Measurements from ENCODE around the gene MEG3.

MEG3 gene

DNA sequence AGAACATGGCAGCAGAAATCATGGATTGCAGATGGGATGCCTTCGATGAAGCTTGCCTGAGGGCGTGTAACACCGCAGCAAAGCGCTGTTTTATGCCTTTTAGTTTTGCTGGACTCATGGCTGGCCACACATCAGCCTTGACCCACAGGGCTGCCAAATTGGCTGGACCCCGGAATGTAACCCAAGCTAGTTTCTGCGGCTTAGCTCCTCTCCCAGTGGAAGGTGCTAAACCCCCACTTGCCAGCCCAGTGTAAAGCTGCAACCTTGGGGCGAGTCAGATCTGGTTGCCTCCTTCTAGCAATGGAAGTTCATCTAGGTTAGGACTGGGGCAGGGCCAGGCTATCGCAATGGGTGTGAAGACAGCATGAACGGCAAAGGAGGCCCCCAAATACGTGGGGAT is 38.3 kb downstream of the MEG3 start:
- no peak for DNase-seq

- DNase-seq: no peak
Observed at GRCh38 chr14:100864960-100865681, 39.2 kb downstream of the MEG3 start.

GRCh38 chr14:100865682-100866591 is 40.0 kb downstream of the MEG3 start:
- DNase-seq: no peak

DNA sequence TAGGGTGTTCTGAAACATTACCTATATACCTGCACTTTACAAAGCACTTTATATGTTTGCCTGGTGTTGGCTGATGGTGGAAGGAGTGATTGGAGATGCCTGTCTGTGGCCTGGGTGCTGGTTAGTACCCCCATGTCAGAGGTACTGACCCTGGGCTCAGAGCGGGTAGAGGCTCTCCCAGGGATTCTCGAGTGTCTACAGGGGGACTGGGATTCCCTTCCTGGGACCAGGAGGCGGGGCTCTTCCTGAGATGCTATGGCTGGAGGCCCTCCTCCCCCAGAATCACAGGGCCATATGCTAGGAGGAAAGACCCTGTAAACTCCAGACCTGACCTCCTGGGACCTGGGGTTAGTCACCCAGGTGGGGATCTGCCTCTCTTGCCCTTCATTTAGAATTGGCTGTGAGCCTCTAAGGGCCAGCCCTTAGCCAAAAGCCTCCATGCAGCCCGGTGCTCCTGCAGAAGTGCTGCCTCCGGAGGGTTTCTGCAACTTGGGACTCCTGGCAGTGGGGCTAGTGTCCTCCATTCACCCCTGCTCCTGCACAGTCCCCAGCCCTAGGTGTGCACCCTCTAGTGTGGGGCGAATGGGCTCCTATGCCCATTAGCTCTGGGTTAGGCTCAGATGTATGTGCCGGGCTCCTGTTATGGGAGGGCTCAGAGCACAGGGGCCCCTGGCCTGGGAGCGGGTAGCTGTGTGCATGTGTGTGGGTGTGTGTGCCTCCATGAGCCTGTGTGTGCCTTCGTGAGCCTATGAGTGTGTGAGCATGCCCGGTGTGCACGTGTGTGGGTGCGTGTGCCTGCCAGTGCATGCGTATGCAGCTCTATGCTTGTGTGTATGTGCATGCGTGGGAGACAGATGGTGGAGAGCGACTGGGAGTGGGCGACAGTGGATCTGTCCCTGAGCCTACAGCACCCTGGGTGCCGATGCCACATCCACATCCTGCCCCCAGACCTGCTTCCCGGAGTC is 41.0 kb downstream of the MEG3 start:
- peak in 1 of 51 donors; percentile 52 for DNase-seq

DNA sequence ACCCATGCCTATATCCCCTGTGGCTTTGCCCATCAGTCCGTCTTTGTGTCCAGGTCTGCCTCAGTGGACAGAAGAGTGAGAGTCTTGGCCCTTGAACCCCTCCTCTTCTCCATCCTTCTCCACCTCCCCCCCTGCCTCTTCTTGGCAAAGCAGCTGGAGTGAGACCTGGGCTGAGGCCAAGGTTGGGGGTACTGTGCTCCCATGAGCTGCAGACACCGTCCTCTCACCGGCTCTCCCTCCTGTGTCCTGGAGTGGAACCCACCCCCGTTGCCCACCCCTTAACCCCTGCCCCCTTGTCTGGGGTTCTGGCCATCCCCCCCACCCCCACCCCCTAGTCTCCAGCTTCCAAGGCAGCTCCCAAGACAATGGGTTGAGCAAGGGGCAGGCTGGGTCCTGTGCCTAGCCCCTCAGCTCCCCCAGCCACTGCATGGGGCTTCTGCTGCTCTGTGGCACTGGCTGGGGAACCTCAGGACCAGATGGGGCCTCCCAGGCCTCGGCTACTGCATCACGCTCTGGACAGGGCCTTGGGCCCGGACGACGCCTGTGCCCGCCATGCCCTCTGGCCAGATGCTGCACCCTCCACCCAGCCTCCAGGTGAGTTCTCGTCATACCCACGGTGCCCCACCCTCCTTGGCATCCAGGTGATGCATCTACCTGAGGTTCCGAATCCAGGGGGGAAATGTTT is 41.9 kb downstream of the MEG3 start:
- no peak for DNase-seq

DNA sequence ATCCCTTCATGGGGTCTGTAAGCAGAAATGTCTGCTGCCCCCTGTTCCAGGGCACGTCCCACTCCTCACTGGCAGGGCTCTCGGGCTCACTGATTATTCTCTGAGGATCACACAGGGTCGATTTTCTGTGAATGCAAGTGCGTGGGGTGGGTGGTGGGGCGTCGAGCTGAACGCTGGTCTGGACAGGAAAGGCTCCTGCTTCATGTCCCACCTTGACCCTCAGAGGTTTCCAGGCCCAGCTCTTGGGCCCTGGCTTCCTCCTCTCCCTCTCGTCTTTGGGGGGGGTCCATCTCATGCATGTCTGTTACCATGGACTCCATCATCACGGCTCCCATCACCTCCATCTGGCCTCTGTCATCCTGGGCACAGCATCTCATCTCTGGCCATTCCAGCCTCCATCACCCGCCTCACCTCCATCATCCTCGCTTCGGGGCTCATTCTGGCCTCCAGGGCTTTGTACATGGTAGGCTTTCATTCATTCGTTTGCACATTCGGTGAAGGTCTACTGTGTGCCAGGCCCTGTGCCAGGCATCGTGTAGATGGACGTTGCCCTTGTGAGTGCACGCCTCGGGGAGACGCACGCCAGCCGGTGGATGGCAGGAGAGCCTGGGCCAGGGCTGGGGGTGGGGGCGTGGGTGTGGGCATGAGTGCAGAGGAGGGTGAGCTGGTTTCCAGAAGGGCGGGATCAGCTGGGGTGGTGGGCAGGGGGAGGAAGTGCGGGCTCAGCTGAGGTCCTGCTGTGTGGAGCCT is 42.9 kb downstream of the MEG3 start:
- DNase-seq: no peak

DNA sequence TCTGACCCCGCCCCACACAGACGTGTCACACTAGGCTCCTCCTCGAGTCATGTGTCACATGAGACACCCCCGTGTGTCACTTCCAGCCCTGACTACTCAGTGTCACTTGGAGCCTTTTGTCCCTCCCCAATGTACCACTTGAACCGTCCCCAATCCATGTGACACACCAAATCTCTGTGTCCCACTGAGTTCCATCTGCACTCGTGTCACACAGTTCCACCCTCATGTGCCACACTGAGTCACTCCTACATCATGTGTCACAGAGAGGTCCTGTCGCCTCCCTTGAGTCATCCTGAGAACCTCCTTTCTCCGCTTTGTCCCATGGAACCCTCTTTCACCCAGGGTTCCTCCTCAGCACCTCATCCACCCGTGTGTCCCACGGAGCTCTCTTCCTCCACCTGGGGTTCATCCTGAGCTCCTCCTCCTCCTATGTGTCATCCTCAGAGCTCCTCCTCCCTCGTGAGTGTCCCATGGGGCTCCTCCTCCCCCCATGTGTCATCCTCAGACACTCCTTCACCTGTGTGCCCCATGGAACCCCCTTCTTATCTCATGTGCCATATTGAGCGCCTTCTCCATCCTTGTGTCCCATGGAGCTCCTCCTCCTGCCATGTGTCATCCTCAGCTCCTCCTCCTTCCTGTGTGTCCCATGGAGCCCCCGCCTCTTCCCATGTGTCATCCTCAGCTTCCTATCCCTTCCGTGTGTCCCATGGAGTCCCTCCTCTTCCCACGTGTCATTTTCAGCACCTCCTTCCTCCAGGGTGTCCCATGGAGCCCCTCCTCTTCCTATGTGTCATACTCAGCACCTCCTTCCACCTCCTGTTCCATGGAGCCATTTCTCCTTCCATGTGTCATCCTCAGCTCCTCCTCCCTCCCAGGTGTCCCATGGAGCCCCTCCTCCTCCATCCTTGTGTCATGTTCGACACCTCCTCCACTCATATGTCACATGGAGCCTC is 45.6 kb downstream of the MEG3 start:
- no peak for DNase-seq

GRCh38 chr14:100872259-100873095 is 46.6 kb downstream of the MEG3 start:
- DNase-seq: no peak

DNA sequence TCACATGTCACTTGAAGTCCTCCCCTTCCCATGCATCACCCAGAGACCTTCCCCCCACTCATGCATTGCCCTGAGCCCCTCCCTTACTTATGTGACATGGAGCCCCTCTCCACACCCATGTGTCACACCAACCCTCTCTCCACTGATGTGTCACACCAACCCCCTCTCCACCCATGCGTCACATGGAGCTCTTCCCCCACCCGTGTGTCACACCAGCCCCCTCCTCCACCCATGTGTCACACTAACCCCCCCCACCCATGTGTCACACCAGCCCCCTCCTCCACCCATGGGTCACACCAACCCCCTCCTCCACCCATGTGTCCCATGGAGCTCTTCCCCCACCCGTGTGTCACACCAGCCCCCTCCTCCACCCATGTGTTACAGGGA is 47.2 kb downstream of the MEG3 start:
- DNase-seq: no peak

GRCh38 chr14:100874051-100874410 is 48.1 kb downstream of the MEG3 start:
- no peak for DNase-seq

- no peak for DNase-seq
Observed at GRCh38 chr14:100874411-100875091, 48.6 kb downstream of the MEG3 start.

- DNase-seq: no peak
Observed at GRCh38 chr14:100875126-100875525, 49.2 kb downstream of the MEG3 start.

DNA sequence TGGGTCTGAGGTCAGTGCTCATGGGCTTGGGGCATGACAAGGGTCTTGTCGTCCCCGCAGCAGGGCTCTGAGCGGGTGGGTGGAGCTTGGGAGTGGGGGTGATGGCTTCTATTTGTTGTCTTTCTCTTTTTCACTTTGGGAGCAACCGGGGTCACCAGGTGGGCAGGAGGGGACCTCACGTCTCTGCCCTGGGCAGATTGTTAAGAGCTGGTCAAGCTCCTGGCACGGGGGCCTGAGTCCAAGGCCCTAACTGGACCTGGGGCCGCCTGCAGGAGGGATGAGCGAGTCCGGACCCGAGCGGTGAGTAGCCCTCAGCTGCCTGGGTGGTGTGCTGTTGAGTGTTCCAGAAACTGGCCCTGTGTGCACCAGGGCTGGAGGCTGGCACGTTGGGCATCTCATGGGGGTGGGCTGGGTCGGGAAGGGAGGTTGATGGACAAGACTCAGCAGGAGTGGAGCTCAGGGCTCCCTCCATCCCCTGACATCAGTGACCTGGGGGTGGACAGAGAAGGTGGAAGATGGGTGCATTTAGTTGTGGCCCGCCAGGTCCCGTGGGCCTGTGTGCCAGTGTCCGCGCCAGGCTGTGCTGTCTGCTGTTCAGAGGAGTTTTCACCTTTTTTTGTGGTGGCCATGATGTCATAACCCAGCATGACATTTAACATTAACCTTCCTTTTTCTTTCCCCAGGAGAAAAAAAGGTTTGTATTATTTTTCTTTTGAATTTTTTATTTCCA is 50.1 kb downstream of the MEG3 start:
- DNase-seq: no peak

GRCh38 chr14:100878271-100879146 is 52.6 kb downstream of the MEG3 start:
- DNase-seq: no peak

- DNase-seq: no peak
Observed at GRCh38 chr14:100879194-100879593, 53.3 kb downstream of the MEG3 start.

GRCh38 chr14:100879782-100880181 is 53.9 kb downstream of the MEG3 start:
- DNase-seq: no peak

All from hypothalamus (tissue), 51 donors.